Measurements from ENCODE around the gene TNIK.

The TNIK gene

GRCh38 chr3:171072432-171072831 is 387.8 kb downstream of the TNIK start:
- POLR2A ChIA-PET = no interaction called here

GRCh38 chr3:171068658-171069057 is 391.5 kb downstream of the TNIK start:
- ChIA-PET CTCF (no interaction called here), POLR2A (no interaction called here)
- DNase-seq (ENCODE audit: low read depth, low spot score) = no peak
- no peak for TF ChIP-seq CTCF (IDR thresholded peaks at IDR 0.05; ENCODE audit: insufficient read depth, low read length, missing control alignments)
- H3K4me3 ChIP-seq (ENCODE audit: low read depth, low read length) = no peak overlapping the region

More at GRCh38 chr3:171072432-171072831, 387.8 kb downstream of the TNIK start:
- no peak for TF ChIP-seq CTCF (IDR thresholded peaks at IDR 0.05; ENCODE audit: insufficient read depth, low read length, missing control alignments)
- CTCF ChIA-PET = interaction anchor here (1.3 kb wide), 1 partner anchor 23 kb away, joined by 3 read pairs; no protein-coding TSS in a partner anchor
- DNase-seq (ENCODE audit: low read depth, low spot score) = no peak
- H3K4me3 ChIP-seq (ENCODE audit: low read depth, low read length) = no peak overlapping the region

DNA sequence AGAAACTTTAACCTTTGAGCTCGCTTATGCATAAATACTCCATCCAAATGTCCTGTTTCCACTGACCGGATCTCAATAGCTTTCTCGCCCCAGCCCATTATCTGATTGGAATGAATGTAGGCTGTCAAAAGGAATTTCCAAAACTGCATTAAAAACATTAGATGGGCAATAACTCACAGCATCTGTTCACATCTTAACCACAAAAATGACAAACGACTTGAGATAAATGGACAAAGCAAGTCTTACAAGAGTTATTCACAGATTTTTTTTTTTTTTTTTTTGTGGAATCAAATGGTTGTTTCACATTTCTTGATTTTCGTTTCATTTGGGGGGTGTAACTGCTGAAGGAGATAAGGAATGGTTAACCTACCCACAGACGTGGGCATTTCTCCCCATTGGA is 394.0 kb downstream of the TNIK start:
- TF ChIP-seq CTCF (IDR thresholded peaks at IDR 0.05; ENCODE audit: insufficient read depth, low read length, missing control alignments) = no peak
- no peak for DNase-seq (ENCODE audit: low read depth, low spot score)
- ChIA-PET CTCF (no interaction called here), POLR2A (no interaction called here)
- H3K4me3 ChIP-seq (ENCODE audit: low read depth, low read length) = no peak overlapping the region

GRCh38 chr3:171065732-171066131 is 394.5 kb downstream of the TNIK start:
- no peak for DNase-seq (ENCODE audit: low read depth, low spot score)
- H3K4me3 ChIP-seq (ENCODE audit: low read depth, low read length) = no peak overlapping the region
- ChIA-PET CTCF (interaction anchor here (1.1 kb wide), 1 partner anchor 104 kb away, joined by 3 read pairs; no protein-coding TSS in a partner anchor), POLR2A (no interaction called here)
- no peak for TF ChIP-seq CTCF (IDR thresholded peaks at IDR 0.05; ENCODE audit: insufficient read depth, low read length, missing control alignments)

GRCh38 chr3:171064461-171064860 is 395.7 kb downstream of the TNIK start:
- no peak overlapping the region for H3K4me3 ChIP-seq (ENCODE audit: low read depth, low read length)
- ChIA-PET POLR2A (interaction anchor here (0.6 kb wide), 1 partner anchor 22 kb away, joined by 3 read pairs; no protein-coding TSS in a partner anchor), CTCF (interaction anchor here (1.3 kb wide), 1 partner anchor 15 kb away, joined by 4 read pairs; no protein-coding TSS in a partner anchor)
- no peak for TF ChIP-seq CTCF (IDR thresholded peaks at IDR 0.05; ENCODE audit: insufficient read depth, low read length, missing control alignments)
- no peak for DNase-seq (ENCODE audit: low read depth, low spot score)

GRCh38 chr3:171061749-171062148 is 398.5 kb downstream of the TNIK start:
- no peak for TF ChIP-seq CTCF (IDR thresholded peaks at IDR 0.05; ENCODE audit: insufficient read depth, low read length, missing control alignments)
- no peak for DNase-seq (ENCODE audit: low read depth, low spot score)
- no peak overlapping the region for H3K4me3 ChIP-seq (ENCODE audit: low read depth, low read length)
- CTCF ChIA-PET = interaction anchor here (0.7 to 1.7 kb wide), 4 partner anchors 10 to 504 kb away, joined by 3 to 7 read pairs (median 6); no protein-coding TSS in a partner anchor
- POLR2A ChIA-PET = no interaction called here
